Measurements from ENCODE around the gene EPHB1.

DNA sequence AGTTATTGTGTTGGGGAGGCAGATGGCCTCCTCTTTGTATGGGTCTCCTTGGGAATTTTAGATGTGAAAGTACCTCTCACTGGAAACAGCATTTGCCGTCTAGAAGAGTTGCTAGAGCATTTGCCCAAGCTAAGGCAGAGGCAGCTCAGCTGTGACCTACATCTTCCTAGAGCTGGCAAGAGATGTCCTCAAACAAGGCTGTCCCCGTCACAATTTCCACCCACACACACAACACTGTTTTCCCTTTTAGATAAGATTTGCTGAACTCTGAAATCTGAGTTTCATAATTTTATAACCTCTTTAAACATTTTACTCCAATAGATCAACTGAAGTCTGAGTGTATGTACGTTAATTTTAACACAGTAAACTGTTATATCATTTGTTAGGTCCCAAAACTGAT is 352.6 kb downstream of the EPHB1 start:
- TF ChIP-seq PAX5 (IDR thresholded peaks at IDR 0.05; ENCODE audit: insufficient read depth, low read length, severe bottlenecking) (no peak), POLR2AphosphoS5 (IDR thresholded peaks at IDR 0.05; ENCODE audit: low read depth, low read length) (no peak)

Data from GM12891 (cell line).